Esophagus muscularis mucosa (tissue), 4 donors: Measurements from ENCODE around the gene CEP41.

ENCODE experiments used
- EP300 ChIP-seq: sonication (generic); formaldehyde crosslinking; IDR thresholded peaks from one replicate; pipeline ENCODE4 v1.6.1; 2017; ENCODE audit warnings: antibody characterized with exemption
- POLR2AphosphoS5 ChIP-seq, 2 donors: sonication (generic); formaldehyde crosslinking; IDR thresholded peaks; one replicate each; pipeline ENCODE4 v1.6.1; 2017; ENCODE audit warnings: antibody characterized with exemption in 2 of 2
- TF ChIP-seq, protein P1 (sequence below), 3 experiments: fragments of 200-600 bp in 2 of 3; fragments of 450-650 bp in 1 of 3; sonication (generic) in 2 of 3; IDR thresholded peaks; one replicate each; pipeline ENCODE4 v1.5.1; 2017 to 2019; ENCODE audit warnings: antibody characterized with exemption in 3 of 3, mild to moderate bottlenecking in 2 of 3, moderate library complexity in 1 of 3

DNA sequence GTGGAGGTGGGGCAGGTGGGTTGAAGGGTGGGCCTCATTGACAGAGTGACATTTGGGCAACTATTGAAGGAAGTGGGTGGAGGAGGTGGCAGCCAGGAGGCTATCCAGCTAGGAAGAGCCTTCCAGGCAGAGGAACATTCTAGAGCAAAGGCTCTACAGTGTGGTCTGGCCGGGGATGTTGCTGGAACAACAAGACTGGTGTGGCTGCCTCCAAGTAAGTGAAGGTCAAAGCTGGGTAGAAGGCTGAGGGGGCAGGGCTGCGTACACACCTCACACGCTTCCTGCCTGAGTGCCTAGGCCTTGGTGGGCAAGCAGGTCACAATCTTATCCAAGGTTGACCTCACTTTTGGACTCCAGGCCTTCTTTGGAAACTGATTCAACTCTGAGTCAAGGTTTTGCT, 53.9 kb downstream of the CEP41 start:
- TF ChIP-seq EP300 (no peak), POLR2AphosphoS5 (IDR thresholded peaks at IDR 0.05) (no peak)
- TF ChIP-seq, protein P1, sequence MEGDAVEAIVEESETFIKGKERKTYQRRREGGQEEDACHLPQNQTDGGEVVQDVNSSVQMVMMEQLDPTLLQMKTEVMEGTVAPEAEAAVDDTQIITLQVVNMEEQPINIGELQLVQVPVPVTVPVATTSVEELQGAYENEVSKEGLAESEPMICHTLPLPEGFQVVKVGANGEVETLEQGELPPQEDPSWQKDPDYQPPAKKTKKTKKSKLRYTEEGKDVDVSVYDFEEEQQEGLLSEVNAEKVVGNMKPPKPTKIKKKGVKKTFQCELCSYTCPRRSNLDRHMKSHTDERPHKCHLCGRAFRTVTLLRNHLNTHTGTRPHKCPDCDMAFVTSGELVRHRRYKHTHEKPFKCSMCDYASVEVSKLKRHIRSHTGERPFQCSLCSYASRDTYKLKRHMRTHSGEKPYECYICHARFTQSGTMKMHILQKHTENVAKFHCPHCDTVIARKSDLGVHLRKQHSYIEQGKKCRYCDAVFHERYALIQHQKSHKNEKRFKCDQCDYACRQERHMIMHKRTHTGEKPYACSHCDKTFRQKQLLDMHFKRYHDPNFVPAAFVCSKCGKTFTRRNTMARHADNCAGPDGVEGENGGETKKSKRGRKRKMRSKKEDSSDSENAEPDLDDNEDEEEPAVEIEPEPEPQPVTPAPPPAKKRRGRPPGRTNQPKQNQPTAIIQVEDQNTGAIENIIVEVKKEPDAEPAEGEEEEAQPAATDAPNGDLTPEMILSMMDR (IDR thresholded peaks at IDR 0.05) = no peak
